ENCODE results near the gene GNB4.

Gene GNB4

GRCh38 chr3:179436517-179436916 lies 14.8 kb downstream of the GNB4 start:
- no peak for DNase-seq (ENCODE audit: low read depth in 3 of 3)

DNA sequence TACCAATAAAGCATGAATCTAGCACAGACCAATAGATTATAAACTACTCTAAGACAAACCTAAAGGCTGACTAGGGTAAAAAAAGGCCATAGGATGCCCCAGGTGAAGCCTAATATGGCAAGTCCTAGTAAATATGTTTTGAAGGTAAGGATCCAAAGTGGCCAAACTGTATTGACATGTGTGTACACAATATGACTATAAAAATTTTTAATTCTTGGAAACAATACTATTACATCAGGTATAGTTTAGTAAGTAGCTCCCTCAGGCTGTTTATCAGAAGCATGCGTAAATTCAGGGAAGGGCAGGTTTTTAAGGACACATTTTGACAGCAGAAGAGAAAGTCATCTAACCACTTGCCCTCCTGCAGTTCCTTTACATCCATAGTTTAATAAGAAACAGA lies 18.8 kb downstream of the GNB4 start:
- no peak for DNase-seq (ENCODE audit: low read depth in 3 of 3)

- DNase-seq (ENCODE audit: low read depth in 3 of 3), result no peak
Observed at GRCh38 chr3:179432021-179432420, 19.2 kb downstream of the GNB4 start.

DNA sequence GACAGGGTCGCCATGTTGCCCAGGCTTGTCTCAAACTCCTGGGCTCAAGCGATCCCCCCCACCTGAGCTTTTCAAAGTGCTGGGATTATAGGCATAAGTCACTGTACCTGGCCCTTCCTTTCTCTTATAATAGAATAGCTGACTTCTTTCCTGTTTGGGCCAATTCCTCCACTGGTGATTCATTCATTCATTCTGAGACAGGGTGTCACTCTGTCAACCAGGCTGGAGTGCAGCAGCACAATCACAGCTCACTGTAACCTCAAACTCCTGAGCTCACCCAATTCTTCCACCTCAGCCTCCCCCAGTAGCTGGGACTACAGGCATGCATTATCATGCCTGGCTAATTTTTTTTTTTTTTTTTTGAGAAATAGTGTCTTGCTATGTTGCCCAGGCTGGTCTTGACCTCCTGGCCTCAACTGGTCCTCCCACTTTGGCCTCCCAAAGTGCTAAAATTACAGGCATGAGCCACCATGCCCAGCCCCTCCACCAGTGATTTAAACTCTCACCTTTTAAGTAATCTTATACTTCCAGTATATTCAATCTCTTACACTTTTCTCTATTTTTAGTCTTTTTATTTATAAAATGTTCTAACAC lies 20.9 kb downstream of the GNB4 start:
- no peak for DNase-seq (ENCODE audit: low read depth in 3 of 3)

DNA sequence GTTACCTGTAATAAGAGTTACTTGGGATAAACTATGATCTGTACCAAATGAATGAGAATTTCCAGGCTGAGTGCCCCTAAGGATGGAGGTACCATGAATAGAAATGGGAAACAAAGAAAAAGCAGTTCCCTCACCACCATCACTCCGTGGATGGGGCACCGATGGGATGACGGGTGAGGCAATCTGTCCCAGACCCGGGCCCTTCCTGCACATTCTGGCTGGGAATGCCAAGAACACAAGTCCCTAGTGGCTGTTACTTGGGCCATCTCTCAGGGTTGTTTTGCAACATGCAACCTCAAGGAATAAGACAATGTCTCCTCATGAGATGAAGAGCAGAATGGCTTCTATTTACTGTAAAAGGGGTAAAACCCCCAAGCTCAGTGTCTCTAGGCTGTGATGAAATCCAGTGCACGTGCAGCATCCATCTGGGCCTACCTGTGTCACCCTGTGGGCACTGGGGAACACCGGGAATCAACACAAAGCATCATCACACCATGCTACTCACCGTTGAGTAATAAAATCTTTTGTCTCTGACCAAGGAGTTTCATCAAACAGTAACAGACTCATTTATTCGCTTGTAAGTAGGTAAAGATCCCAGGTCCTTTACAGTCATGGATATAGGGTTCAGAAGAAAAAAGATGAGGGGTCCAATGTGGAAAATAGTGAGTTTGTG lies 22.3 kb downstream of the GNB4 start:
- DNase-seq (ENCODE audit: low read depth in 3 of 3), result no peak

- no peak for DNase-seq (ENCODE audit: low read depth in 3 of 3)
Observed at GRCh38 chr3:179425075-179425474, 26.2 kb downstream of the GNB4 start.

DNA sequence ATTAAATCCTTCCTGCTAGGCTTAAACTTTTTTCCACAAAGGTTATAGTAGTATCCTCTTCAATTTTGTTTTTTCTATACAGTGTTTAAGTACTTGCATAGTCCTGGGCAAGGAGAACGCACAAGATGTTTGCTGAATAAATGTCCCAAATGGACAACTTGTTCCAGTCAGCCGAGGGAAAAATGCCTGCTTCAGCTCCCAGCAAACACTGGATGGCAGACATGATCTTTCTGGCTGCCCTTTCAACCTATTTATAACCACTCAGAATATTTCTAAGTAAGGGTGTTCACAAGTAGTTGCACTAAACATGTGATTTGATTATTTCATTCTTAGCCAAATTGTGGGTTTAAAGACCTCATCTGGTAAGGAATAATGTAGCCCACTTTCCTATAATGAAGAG lies 29.8 kb downstream of the GNB4 start:
- DNase-seq (ENCODE audit: low read depth in 3 of 3), result no peak

DNA sequence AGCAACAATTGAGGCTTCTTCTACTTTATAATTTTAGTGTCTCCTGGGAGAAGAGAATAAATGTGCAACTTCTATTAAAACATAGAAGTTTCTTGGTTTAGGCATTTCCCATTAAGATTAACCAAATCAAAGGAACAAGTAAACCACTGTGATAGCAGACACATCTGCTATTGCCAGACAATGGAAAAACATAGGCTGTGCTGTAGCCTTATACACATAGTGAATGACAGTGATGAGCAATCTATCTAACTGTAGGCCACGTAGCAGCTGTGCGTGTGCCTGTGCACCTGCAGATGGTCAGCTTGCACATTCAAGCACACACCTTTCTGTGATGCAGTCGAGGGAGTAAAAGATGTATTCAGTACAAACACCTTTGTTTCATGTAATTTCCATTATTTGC lies 32.7 kb downstream of the GNB4 start:
- no peak for DNase-seq (ENCODE audit: low read depth in 3 of 3)

DNA sequence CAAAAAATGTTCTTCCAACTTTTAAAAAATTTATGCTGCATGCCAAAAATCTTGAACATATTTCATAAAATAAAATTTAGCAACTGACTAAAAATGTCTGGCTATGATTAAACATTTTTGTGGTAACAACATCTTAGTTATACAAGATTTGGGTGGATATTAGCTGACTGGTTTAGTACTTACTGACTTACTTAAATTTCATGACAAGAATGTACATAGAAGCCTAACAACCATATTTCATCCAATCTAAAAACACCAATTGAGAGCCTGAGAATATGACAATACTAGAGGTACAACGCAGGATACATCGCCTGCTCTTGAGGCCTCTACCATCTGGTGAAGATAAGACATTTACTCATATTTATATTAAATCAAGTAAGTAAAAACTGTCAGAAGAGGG lies 34.6 kb downstream of the GNB4 start:
- DNase-seq (ENCODE audit: low read depth in 3 of 3), result no peak

DNA sequence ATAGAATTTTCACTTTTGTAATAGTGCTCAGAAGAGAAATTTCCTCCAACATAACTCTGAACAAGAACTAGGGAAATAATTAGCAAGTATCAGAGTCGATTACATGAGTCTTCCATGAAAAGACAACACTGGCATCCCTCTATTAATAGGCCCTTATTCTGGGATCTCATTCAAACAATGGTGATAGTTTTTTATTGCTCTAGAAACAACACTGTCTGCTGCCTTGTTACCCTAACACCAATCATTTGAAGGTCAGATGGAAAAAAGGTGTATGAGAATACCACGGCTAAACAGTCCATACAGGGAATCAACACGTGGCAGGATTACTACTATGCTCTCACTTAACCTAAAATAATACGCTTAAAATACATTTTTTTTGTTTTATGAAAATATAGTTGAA lies 35.9 kb downstream of the GNB4 start:
- no peak for DNase-seq (ENCODE audit: low read depth in 3 of 3)

DNA sequence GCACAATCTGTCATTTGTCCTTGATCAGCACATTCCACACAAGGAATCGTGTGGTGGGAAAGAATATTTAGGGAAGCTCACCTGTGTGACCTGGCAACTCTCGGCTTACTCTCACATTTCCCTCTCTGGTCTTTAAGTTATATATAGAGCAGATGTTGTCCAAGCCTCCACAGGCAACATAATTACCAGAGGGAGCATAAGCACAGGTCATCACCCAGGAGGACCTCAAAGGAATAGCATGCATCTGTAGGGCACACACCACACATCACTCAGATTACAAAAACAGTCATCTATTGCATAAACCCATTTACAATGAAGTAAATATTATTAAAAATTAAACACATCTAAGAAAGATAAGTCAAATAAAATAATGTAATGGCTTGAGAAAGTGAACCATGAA lies 36.5 kb downstream of the GNB4 start:
- DNase-seq (ENCODE audit: low read depth in 3 of 3), result no peak

- no peak for DNase-seq (ENCODE audit: low read depth in 3 of 3)
Observed at GRCh38 chr3:179410999-179411398, 40.3 kb downstream of the GNB4 start.

GRCh38 chr3:179410331-179410730 lies 40.9 kb downstream of the GNB4 start:
- DNase-seq (ENCODE audit: low read depth in 3 of 3), result no peak

DNA sequence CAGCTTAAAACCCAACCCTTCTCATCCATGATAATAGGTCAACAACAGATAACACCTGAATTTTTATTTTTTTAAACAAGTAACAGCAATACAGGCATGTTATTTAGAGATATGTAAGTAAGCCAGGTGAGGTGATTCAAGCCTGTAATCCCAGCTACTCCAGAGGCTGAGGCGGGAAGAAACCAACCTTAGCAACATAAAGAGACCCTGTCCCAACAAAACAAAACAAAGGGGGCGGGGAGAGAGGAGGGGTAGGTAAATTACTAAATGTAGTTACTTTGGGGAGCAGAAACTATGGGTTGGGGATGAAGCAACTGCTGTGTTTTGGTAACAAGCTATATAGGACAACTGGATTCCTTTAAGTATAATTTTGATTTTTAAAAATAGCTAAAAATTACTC lies 47.0 kb downstream of the GNB4 start:
- DNase-seq (ENCODE audit: low read depth in 3 of 3), result no peak

DNA sequence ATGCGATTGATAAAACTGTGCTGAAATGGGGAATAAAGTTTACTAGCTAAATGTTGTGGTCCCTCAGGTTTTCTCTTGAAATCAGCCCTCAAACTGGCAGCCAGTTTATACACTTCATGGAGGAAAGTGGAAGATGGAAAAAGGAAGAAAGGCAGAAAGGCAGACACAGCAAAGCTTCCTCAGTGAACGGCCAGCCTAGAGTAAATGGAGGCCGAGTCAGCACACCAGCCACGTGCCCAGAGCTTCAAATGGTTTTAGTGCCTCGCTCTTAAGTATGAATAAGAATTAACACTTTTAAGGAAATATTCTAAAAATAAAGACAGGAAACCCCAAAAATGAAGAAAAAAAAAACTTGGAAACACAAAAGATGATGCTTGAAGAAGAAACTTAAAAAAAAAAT lies 48.3 kb downstream of the GNB4 start:
- DNase-seq (ENCODE audit: low read depth in 3 of 3), result no peak

- DNase-seq (ENCODE audit: low read depth in 3 of 3), result no peak
Observed at GRCh38 chr3:179401561-179401960, 49.7 kb downstream of the GNB4 start.

DNA sequence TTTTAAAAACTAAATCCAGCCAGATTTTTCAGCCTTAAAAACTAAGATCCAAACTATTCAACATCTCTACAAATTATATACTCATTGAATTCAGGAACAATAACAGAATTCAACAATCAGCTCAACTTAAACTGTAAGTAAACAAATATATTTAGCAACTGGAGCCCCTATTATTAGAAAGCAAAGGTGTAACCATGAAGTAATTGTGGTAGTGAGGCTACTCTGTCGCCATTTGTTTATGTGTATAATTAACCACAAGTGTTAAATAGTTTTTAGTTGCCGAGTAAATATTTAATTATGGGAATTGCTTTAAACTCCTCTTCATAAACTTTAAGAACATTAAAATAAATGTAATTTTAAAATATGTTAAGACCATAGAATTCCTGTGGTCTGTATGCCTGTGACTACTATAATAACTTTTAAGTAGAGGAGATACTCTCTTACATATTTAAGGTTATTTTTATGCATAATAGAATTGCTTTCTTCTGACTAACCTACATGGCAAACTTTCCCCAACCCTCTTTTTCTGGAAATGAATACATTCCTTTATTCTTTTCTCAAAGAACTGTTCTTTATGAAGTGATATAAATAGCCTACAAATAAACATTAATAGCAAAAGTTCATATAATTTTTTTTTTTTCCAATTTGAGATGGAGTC lies 52.6 kb downstream of the GNB4 start:
- DNase-seq (ENCODE audit: low read depth in 3 of 3), result no peak

GRCh38 chr3:179391906-179392305 lies 59.4 kb downstream of the GNB4 start:
- no peak for DNase-seq (ENCODE audit: low read depth in 3 of 3)

GRCh38 chr3:179376474-179376873 lies 74.8 kb downstream of the GNB4 start:
- DNase-seq (ENCODE audit: low read depth in 3 of 3), result no peak

DNA sequence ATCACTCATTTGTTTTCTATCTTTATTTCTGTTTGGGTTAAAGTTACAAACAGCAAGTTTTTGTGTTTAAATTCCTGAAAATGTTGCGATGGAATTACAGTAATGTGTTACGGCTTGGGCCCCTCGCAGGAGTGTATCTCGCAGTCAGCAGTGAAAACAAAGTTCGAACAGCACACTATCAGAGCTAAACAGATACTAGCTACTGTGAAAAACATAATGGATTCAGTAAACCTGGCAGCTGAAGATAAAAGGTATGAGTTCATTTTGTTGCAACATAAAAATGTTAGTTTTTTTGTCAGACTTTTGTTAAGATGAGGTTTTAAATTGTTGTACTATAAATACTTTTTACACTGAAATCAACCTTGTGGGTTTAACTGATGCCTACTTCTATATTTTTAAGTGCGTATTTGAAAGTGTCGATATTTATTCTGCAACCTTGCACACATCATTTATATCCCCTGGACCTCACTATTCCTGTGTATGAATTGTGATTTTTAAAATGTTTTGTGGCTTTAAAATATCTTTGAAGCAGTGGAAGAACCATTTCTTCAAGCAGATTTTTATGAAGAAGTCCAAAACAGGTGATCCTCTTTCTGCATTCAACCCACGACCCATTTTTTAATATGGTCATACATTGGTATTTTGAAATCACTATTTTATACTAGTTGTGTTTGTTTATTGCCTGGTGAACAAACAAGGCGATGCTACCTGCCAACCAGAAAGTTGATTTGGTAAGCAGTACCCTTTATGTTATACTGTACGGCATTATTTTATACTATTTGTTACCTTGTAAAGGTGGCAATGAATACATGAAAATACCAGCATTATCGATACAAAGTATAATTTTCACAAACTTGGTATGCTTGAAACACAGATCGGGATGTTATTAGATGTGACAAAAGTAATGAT lies 75.9 kb downstream of the GNB4 start:
- DNase-seq (ENCODE audit: low read depth in 3 of 3), result no peak

GRCh38 chr3:179373938-179374337 lies 77.3 kb downstream of the GNB4 start:
- DNase-seq (ENCODE audit: low read depth in 3 of 3), result no peak

DNA sequence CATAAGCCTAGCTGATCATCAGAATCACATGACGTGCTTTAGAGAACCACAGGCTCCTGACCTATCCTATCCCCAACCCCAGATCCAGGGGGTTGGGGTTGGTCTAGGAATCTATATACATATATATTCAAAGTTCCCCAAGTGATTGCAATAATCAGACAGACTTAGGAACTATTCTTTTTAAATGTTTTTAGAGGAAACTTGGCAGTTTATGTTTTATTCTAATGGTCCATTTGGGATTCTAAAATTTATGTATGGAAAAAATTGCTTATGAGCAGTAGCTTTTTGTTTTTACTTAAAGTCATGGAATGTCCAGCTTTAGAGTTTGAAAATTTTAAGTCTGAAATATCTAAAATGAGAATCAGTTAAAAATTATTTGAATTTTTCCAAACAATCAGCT lies 81.6 kb downstream of the GNB4 start:
- DNase-seq (ENCODE audit: low read depth in 3 of 3), result no peak

All from stimulated activated CD4-positive, alpha-beta T cell treated with anti-CD3 and anti-CD28 coated beads, TNF-alpha, amount 100 ng/mL, for 4 hours (primary cell).